ENCODE results near the gene LIMS3.
"Not testable (repeated sequence)": the region's sequence is repeated elsewhere in the genome, so short reads cannot be mapped to it uniquely, and the experiment has no call there.

GRCh38 chr2:109913911-109914310, 15.4 kb downstream of the LIMS3 start:
- not testable (repeated sequence) for TF ChIP-seq CTCF, POLR2A, POLR2AphosphoS5, EP300 (IDR thresholded peaks at IDR 0.05)

Measured in sigmoid colon (tissue), 4 donors.